Loucy (cell line): ENCODE measurements around the gene ZNF784.

Experiments used
- EZH2phosphoT487 ChIP-seq: fragments of 200-600 bp; IDR thresholded peaks from 2 replicates; pipeline ENCODE4 v1.6.1; 2018; ENCODE audit warnings: antibody characterized with exemption, mild to moderate bottlenecking, moderate library complexity, borderline replicate concordance
- TF ChIP-seq, protein P1 (sequence below): fragments of 200-600 bp; sonication (generic); conservative IDR thresholded peaks from 2 replicates; pipeline ENCODE4 v1.5.1; 2014; ENCODE audit warnings: mild to moderate bottlenecking, antibody characterized with exemption, low read length

DNA sequence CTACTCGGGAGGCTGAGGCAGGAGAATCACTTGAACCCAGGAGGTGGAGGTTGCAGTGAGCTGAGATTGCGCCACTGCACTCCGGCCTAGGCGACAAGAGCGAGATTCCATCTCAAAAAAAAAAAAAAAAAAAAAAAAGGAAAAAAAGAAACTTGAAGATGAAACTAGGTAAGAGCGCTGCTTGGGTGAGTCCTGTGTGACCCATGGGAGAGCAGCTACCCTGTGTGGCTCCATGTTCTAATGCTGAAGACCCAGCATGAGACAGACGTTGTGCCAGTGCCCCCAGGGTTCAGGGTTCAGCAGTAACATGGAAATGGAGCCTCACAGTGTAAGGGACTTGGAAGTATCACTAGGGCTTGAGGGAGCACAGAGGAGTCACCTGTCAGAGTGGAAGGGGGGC, 5.9 kb downstream of the ZNF784 start:
- TF ChIP-seq, protein P1, sequence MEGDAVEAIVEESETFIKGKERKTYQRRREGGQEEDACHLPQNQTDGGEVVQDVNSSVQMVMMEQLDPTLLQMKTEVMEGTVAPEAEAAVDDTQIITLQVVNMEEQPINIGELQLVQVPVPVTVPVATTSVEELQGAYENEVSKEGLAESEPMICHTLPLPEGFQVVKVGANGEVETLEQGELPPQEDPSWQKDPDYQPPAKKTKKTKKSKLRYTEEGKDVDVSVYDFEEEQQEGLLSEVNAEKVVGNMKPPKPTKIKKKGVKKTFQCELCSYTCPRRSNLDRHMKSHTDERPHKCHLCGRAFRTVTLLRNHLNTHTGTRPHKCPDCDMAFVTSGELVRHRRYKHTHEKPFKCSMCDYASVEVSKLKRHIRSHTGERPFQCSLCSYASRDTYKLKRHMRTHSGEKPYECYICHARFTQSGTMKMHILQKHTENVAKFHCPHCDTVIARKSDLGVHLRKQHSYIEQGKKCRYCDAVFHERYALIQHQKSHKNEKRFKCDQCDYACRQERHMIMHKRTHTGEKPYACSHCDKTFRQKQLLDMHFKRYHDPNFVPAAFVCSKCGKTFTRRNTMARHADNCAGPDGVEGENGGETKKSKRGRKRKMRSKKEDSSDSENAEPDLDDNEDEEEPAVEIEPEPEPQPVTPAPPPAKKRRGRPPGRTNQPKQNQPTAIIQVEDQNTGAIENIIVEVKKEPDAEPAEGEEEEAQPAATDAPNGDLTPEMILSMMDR: no peak
- no peak for TF ChIP-seq EZH2phosphoT487
